Smooth muscle cell (in vitro differentiated cells): ENCODE data around the gene APOOL. TPM values are rescaled to one million over a fixed set of nuclear protein-coding genes. Genes with fewer than 3 reads are reported as not detected.

Experiments used
- DNase-seq: peaks from one replicate; lab custom pipeline; 2025; ENCODE audit not compliant: unreplicated experiment; lab: John Stamatoyannopoulos, UW
- H2AFZ ChIP-seq: fragments of 200-600 bp; sonication (generic); 2 replicates; pipeline ENCODE4 v1.6.0; 2016; ENCODE audit warnings: antibody characterized with exemption, low read depth, mild to moderate bottlenecking
- H3F3A ChIP-seq: fragments of 200-600 bp; sonication (generic); 2 replicates; pipeline ENCODE4 v1.6.0; 2017; ENCODE audit warnings: antibody characterized with exemption, low read depth
- H3K27ac ChIP-seq: fragments of 200-600 bp; sonication (generic); 2 replicates; pipeline ENCODE4 v1.5.1; 2016; ENCODE audit warnings: low read depth, mild to moderate bottlenecking
- H3K27me3 ChIP-seq: fragments of 200-600 bp; sonication (generic); 2 replicates; pipeline ENCODE4 v1.6.1; 2016; ENCODE audit warnings: low read depth, mild to moderate bottlenecking
- H3K36me3 ChIP-seq: fragments of 200-600 bp; sonication (generic); 2 replicates; pipeline ENCODE4 v1.5.1; 2016; ENCODE audit warnings: low read depth
- H3K4me1 ChIP-seq: fragments of 200-600 bp; sonication (generic); 2 replicates; pipeline ENCODE4 v1.5.1; 2016; ENCODE audit warnings: low read depth
- H3K4me2 ChIP-seq: fragments of 200-600 bp; sonication (generic); 2 replicates; pipeline ENCODE4 v1.6.0; 2016; ENCODE audit warnings: mild to moderate bottlenecking
- H3K4me3 ChIP-seq: fragments of 200-600 bp; sonication (generic); 2 replicates; pipeline ENCODE4 v1.5.1; 2016; ENCODE audit warnings: mild to moderate bottlenecking
- H3K79me2 ChIP-seq: fragments of 200-600 bp; sonication (generic); 2 replicates; pipeline ENCODE4 v1.6.0; 2016; ENCODE audit warnings: low read depth, mild to moderate bottlenecking
- H3K9ac ChIP-seq: fragments of 200-600 bp; sonication (generic); 2 replicates; pipeline ENCODE4 v1.6.0; 2016; ENCODE audit warnings: low read depth
- H3K9me3 ChIP-seq: fragments of 200-600 bp; sonication (generic); replicated peaks from 2 replicates; pipeline ENCODE4 v1.5.1; 2016; ENCODE audit warnings: low read depth
- H4K20me1 ChIP-seq: fragments of 200-600 bp; sonication (generic); 2 replicates; pipeline ENCODE4 v1.6.0; 2016; ENCODE audit warnings: low read depth
- WGBS: methylation state at CpG from one replicate; pipeline ENCODE4 v1.1.7; 2016; ENCODE audit warnings: low lambda C conversion rate; 5-methylcytosine and 5-hydroxymethylcytosine counted together
- polyA plus RNA-seq: library from polyadenylated mRNA; unstranded; fragments of >200 nt; fragmentation: Nextera tagmentation; extraction: Ambion mirVana; gene quantifications from 2 replicates; pipeline ENCODE4 v1.2.1, GENCODE V29; 2016
- total RNA-seq: library from RNA; depleted of rRNA; stranded (reverse); fragments of >200 nt; gene quantifications from 2 replicates; pipeline ENCODE4 v1.2.3, GENCODE V29; 2014
- TF ChIP-seq, protein P1 (sequence below): fragments of 200-600 bp; sonication (generic); IDR thresholded peaks from 2 replicates; pipeline ENCODE4 v1.5.1; 2017; ENCODE audit warnings: borderline replicate concordance, mild to moderate bottlenecking, antibody characterized with exemption; ENCODE audit not compliant: insufficient read depth, poor library complexity, severe bottlenecking

Gene APOOL
- total and polyA plus RNA-seq, 2 experiments from 2014 or later, result 1.9 to 17.0 TPM

GRCh38 chrX:85037114-85037513 is 33.4 kb downstream of the APOOL start:
- WGBS, result 55% methylated on average over 3 of the region's 3 CpGs
- no peaks in the 10 kb centered on the region for H3K27me3 ChIP-seq
- no peaks in the 10 kb centered on the region for H4K20me1 ChIP-seq
- H3K4me2 ChIP-seq, result no peak overlapping the region
- DNase-seq, result no peak
- H3K9me3 ChIP-seq, result no peaks in the 10 kb centered on the region
- H3K9ac ChIP-seq, result no peak overlapping the region
- H3F3A ChIP-seq, result no peaks in the 10 kb centered on the region
- no peaks in the 10 kb centered on the region for H3K79me2 ChIP-seq
- H3K4me1 ChIP-seq, result no peaks in the 10 kb centered on the region
- H3K4me3 ChIP-seq, result no peak overlapping the region
- TF ChIP-seq, protein P1, sequence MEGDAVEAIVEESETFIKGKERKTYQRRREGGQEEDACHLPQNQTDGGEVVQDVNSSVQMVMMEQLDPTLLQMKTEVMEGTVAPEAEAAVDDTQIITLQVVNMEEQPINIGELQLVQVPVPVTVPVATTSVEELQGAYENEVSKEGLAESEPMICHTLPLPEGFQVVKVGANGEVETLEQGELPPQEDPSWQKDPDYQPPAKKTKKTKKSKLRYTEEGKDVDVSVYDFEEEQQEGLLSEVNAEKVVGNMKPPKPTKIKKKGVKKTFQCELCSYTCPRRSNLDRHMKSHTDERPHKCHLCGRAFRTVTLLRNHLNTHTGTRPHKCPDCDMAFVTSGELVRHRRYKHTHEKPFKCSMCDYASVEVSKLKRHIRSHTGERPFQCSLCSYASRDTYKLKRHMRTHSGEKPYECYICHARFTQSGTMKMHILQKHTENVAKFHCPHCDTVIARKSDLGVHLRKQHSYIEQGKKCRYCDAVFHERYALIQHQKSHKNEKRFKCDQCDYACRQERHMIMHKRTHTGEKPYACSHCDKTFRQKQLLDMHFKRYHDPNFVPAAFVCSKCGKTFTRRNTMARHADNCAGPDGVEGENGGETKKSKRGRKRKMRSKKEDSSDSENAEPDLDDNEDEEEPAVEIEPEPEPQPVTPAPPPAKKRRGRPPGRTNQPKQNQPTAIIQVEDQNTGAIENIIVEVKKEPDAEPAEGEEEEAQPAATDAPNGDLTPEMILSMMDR, result no peak
- H3K36me3 ChIP-seq, result no peaks in the 10 kb centered on the region
- no peak overlapping the region for H2AFZ ChIP-seq
- no peak overlapping the region for H3K27ac ChIP-seq

GRCh38 chrX:85051627-85052026 is 48.0 kb downstream of the APOOL start:
- TF ChIP-seq, protein P1, result no peak
- Histone ChIP-seq H3K4me1 (no peaks in the 10 kb centered on the region), H3K27ac (peak overlapping the region; percentile 47), H3K27me3 (no peaks in the 10 kb centered on the region), H3K4me2 (no peak overlapping the region), H3K9ac (no peak overlapping the region), H3K9me3 (no peaks in the 10 kb centered on the region), H4K20me1 (no peaks in the 10 kb centered on the region), H2AFZ (no peak overlapping the region), H3K79me2 (no peaks in the 10 kb centered on the region), H3F3A (no peaks in the 10 kb centered on the region), H3K4me3 (no peak overlapping the region), H3K36me3 (no peaks in the 10 kb centered on the region)
- 61% methylated on average over 1 of the region's 1 CpG for WGBS
- no peak for DNase-seq

DNA sequence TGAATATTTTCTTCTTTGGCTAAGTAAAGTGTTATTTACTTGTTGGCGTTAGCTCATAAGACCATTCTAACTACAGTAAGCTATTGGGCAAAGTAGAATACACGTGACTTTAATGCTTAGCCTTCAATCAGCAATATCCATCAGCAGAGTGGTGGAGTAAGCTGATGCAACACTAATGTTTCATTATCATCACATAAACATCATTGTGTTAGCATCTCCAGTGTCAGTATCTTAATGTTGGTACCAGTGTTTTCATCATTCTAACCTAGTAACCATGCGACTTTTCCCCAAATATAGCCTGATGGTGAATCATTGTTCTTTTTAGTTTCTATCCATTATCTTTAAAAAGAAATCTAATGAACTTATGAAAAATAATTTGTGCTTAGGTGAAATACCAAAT is 48.5 kb downstream of the APOOL start:
- H4K20me1 ChIP-seq, result no peaks in the 10 kb centered on the region
- H3K27me3 ChIP-seq, result no peaks in the 10 kb centered on the region
- no peaks in the 10 kb centered on the region for H3F3A ChIP-seq
- no peak for DNase-seq
- H3K79me2 ChIP-seq, result no peaks in the 10 kb centered on the region
- no peak overlapping the region for H3K4me3 ChIP-seq
- TF ChIP-seq, protein P1, result no peak
- H3K4me1 ChIP-seq, result no peaks in the 10 kb centered on the region
- H2AFZ ChIP-seq, result no peak overlapping the region
- no peak overlapping the region for H3K4me2 ChIP-seq
- 46% methylated on average over 3 of the region's 3 CpGs for WGBS
- peak overlapping the region; percentile 47 for H3K27ac ChIP-seq
- no peak overlapping the region for H3K9ac ChIP-seq
- H3K9me3 ChIP-seq, result no peaks in the 10 kb centered on the region
- H3K36me3 ChIP-seq, result no peaks in the 10 kb centered on the region

- Histone ChIP-seq H3F3A (no peaks in the 10 kb centered on the region), H3K9ac (no peak overlapping the region), H3K27me3 (no peaks in the 10 kb centered on the region), H3K9me3 (no peaks in the 10 kb centered on the region), H3K79me2 (no peaks in the 10 kb centered on the region), H3K4me3 (no peak overlapping the region), H3K27ac (peak overlapping the region; percentile 47), H2AFZ (no peak overlapping the region), H3K36me3 (no peaks in the 10 kb centered on the region), H4K20me1 (no peaks in the 10 kb centered on the region), H3K4me2 (no peak overlapping the region), H3K4me1 (no peaks in the 10 kb centered on the region)
- TF ChIP-seq, protein P1, result peak; percentile 17
- 65% methylated on average over 2 of the region's 2 CpGs for WGBS
- no peak for DNase-seq
Measured at GRCh38 chrX:85052636-85053343, 49.1 kb downstream of the APOOL start.
